ENCODE measurements around the gene MYRIP.

DNA sequence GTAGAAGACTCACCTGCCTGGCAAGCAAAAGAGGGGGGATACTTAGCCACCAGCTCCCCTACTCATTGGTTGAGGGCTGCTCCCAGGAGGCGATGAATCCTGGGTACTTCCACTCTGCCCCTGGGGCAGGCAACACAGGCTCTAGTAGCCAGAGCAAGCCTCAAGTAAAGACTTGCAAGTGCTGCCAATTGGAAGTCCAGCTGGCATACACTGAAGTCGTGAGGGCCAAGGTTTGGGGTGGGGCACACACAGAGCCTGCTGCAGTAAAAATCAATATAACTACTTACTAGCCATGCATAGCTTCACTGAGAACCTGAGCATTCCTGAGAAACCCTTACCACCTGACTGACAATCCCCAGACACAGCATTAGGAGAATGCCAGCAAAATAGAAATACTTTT, 377.1 kb downstream of the MYRIP start:
- TF ChIP-seq, protein P1, sequence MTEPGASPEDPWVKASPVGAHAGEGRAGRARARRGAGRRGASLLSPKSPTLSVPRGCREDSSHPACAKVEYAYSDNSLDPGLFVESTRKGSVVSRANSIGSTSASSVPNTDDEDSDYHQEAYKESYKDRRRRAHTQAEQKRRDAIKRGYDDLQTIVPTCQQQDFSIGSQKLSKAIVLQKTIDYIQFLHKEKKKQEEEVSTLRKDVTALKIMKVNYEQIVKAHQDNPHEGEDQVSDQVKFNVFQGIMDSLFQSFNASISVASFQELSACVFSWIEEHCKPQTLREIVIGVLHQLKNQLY (CRISPR knock-in tag; IDR thresholded peaks at IDR 0.05) = no peak
- TF ChIP-seq ZNF317 (CRISPR knock-in tag; IDR thresholded peaks at IDR 0.05; ENCODE audit: borderline replicate concordance, low read depth) = no peak
- TF ChIP-seq, protein P2, sequence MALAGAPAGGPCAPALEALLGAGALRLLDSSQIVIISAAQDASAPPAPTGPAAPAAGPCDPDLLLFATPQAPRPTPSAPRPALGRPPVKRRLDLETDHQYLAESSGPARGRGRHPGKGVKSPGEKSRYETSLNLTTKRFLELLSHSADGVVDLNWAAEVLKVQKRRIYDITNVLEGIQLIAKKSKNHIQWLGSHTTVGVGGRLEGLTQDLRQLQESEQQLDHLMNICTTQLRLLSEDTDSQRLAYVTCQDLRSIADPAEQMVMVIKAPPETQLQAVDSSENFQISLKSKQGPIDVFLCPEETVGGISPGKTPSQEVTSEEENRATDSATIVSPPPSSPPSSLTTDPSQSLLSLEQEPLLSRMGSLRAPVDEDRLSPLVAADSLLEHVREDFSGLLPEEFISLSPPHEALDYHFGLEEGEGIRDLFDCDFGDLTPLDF (CRISPR knock-in tag; IDR thresholded peaks at IDR 0.05) = no peak
- TF ChIP-seq ESRRA (CRISPR knock-in tag; IDR thresholded peaks at IDR 0.05; ENCODE audit: borderline replicate concordance) = no peak
- TF ChIP-seq CTCF (IDR thresholded peaks at IDR 0.05) = no peak
- no peak for TF ChIP-seq KAT7 (CRISPR knock-in tag; IDR thresholded peaks at IDR 0.05; ENCODE audit: borderline replicate concordance)
- TF ChIP-seq FOXJ3 (CRISPR knock-in tag; IDR thresholded peaks at IDR 0.05; ENCODE audit: borderline replicate concordance) = no peak
- TF ChIP-seq, protein P3, sequence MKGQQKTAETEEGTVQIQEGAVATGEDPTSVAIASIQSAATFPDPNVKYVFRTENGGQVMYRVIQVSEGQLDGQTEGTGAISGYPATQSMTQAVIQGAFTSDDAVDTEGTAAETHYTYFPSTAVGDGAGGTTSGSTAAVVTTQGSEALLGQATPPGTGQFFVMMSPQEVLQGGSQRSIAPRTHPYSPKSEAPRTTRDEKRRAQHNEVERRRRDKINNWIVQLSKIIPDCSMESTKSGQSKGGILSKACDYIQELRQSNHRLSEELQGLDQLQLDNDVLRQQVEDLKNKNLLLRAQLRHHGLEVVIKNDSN (CRISPR knock-in tag; IDR thresholded peaks at IDR 0.05) = no peak
